ENCODE data around the gene DNAH12.
"Not testable (repeated sequence)": the region's sequence is repeated elsewhere in the genome, so short reads cannot be mapped to it uniquely, and the experiment has no call there.

GRCh38 chr3:57303520-57303919 lies 240.6 kb downstream of the DNAH12 start:
- TF ChIP-seq CTCF (IDR thresholded peaks at IDR 0.05; ENCODE audit: extremely low read depth in 1 of 2, insufficient read depth in 1 of 2, low read depth in 1 of 2, low read length in 2 of 2); EZH2 (IDR thresholded peaks at IDR 0.05; ENCODE audit: borderline replicate concordance, low read depth, low read length, severe bottlenecking); POLR2AphosphoS5 (IDR thresholded peaks at IDR 0.05; ENCODE audit: insufficient read depth, low read depth, low read length); FOS (IDR thresholded peaks at IDR 0.05; ENCODE audit: borderline replicate concordance, insufficient read depth, low read length); MYC (IDR thresholded peaks at IDR 0.05; ENCODE audit: low read depth, low read length); POLR2A (IDR thresholded peaks at IDR 0.05; ENCODE audit: low read depth, low read length); MAX (IDR thresholded peaks at IDR 0.05; ENCODE audit: insufficient read depth, insufficient read length); JUN (IDR thresholded peaks at IDR 0.05; ENCODE audit: borderline replicate concordance, insufficient read depth, insufficient read length, low read depth); GATA2 (IDR thresholded peaks at IDR 0.05; ENCODE audit: insufficient read depth, insufficient read length, low read depth, low read length): not testable (repeated sequence)
